ENCODE measurements around the gene GCHFR. TPM values are rescaled to one million over a fixed set of nuclear protein-coding genes. Genes with fewer than 3 reads are reported as not detected.
A peak's percentile ranks its signal among the peaks of the same experiment; 100 is the strongest.

Gene GCHFR
- total and polyA plus RNA-seq, 5 donors, result 6.1 to 14.9 (median 8.1) TPM

DNA sequence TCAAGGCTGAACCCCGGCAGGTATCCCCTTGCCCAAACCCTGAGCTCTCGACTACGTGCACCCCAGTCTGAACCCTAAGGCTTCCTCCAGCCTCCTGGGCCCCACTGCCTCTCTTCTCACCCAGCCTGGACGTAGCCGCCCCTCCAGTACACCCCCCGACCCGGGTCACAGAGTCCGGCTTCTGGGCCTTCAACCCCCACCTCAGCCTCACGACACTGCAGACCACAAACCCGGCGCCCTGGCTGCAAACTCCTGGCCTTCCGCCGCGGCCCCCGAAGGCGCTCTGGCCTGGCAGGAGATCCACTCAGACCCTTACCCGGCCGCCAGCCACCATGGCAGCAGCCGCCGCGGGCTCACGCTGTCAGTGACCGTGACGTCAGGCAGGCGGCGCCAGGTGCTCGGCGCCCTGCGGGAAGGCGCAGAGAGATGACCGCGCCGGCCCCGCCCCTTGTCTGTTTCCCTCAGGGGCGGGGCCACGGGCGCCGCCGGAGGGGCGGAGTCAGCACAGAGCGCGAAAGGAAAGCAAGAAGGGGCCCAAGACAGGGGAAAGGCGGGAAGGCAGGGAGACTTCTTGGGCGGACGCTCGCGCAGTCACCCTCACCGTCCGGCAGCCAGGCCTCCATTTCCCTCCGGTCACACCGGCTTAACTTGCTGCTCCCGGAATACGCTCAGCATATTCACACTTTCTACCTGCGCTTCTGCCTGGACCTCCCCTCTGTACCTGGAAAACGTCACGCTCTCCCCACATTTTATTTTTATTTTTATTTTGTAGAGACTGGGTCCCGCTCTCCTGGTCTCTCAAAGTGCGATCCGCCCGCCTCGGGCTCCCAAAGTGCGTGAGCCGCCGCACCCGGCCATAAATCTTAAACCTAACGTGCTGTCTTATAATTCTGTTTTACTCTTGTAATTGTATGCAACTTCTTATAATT, 8.7 kb upstream of the GCHFR start, which contains the start of gene RMDN3:
RMDN3 (minus strand) TSS at position 372 of the 929 bp plus-strand sequence. CDS start 471 bp downstream, outside the sequence.
- Histone ChIP-seq H3K4me3 (ENCODE audit: low read length) (peak within 1 kb of the TSS; percentile 88), H3K27me3 (ENCODE audit: control insufficient read depth, insufficient read depth) (no peaks in the 10 kb centered on the region), H3K27ac (ENCODE audit: low read length) (peak within 1 kb of the TSS; percentile 84), H3K9me3 (ENCODE audit: control insufficient read depth, low read length) (no peaks in the 10 kb centered on the region), H3K4me1 (ENCODE audit: control insufficient read depth, insufficient read depth, low read length) (no peaks in the 10 kb centered on the region)
- DNase-seq (peak; percentile 94 to 98 (median 97)), ATAC-seq (peak; percentile 98 to 99)
- 1% methylated on average over 66 of the region's 66 CpGs for WGBS
- intact Hi-C loops (cut with DNase I), result no loop called here

DNA sequence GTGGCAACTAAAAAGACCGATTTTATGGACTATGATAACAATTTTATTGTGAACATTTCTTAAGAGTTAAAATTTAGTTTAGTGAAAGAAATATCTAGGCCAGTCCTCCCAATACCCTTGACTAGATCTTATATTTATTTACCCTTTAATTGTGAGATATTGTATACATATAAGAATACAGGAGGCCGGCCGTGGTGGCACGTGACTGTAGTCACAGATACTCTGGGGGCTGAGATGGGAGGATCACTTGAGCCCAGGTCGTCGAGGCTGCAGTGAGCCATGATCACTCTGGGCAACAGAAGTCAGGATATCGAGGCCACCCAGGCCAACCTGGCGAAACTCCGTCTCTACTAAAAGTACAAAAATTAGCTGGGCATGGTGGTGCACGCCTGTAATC, 8.1 kb upstream of the GCHFR start:
- no peak for DNase-seq
- no peaks in the 10 kb centered on the region for H3K9me3 ChIP-seq (ENCODE audit: control insufficient read depth, low read length)
- H3K4me3 ChIP-seq (ENCODE audit: low read length), result peak overlapping the region; percentile 88
- intact Hi-C loops (cut with DNase I), result no loop called here
- H3K4me1 ChIP-seq (ENCODE audit: control insufficient read depth, insufficient read depth, low read length), result no peaks in the 10 kb centered on the region
- H3K27ac ChIP-seq (ENCODE audit: low read length), result no peak overlapping the region
- no peak for ATAC-seq
- 72% methylated on average over 10 of the region's 10 CpGs for WGBS
- no peaks in the 10 kb centered on the region for H3K27me3 ChIP-seq (ENCODE audit: control insufficient read depth, insufficient read depth)

DNA sequence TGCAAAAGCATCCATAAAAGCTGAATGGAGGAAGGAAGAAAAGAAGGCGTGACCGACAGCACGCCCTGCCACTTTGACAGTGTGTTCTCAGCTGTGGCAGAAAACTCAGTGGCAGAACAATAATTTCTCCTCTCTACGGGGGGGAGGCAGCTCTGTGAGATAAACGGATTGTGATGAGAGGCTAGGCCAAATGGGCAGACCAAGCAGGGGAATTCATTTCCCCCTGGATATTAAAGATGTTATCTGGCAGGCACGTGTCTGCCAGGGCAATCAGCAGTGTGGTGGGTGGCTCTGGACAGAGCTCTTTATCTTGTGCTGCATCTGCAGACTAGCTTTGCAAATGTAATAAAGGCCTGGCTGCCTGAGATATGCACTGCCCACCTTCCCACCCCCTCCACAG, 6.9 kb upstream of the GCHFR start:
- Histone ChIP-seq H3K27ac (ENCODE audit: low read length) (no peak overlapping the region), H3K4me1 (ENCODE audit: control insufficient read depth, insufficient read depth, low read length) (no peaks in the 10 kb centered on the region), H3K27me3 (ENCODE audit: control insufficient read depth, insufficient read depth) (no peaks in the 10 kb centered on the region), H3K4me3 (ENCODE audit: low read length) (no peak overlapping the region), H3K9me3 (ENCODE audit: control insufficient read depth, low read length) (no peaks in the 10 kb centered on the region)
- WGBS, result 47% methylated on average over 6 of the region's 6 CpGs
- ATAC-seq, result no peak
- no peak for DNase-seq
- intact Hi-C loops (cut with DNase I), result no loop called here

DNA sequence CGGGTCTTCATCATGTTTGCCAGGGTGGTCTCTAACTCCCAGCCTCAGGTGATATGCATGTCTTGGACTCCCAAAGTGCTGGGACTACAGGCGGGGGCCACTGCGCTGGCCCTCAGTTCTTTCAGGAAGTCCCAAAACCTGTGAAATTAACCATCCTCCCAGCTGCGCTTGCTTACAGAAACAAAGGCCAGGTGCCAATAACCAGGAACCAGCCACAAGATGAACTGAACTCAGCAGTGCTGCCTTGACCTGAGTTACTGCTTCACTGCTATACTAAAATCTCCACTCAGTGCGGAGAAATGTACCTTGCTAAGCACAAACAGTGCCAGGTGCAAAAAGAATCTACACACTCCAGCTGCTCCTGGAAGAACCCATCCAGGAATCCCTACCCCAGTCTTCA, 3.9 kb upstream of the GCHFR start:
- Histone ChIP-seq H3K9me3 (ENCODE audit: control insufficient read depth, low read length) (no peaks in the 10 kb centered on the region), H3K27me3 (ENCODE audit: control insufficient read depth, insufficient read depth) (no peaks in the 10 kb centered on the region), H3K4me1 (ENCODE audit: control insufficient read depth, insufficient read depth, low read length) (no peaks in the 10 kb centered on the region), H3K4me3 (ENCODE audit: low read length) (no peak overlapping the region), H3K27ac (ENCODE audit: low read length) (no peak overlapping the region)
- DNase-seq (no peak), ATAC-seq (no peak)
- intact Hi-C loops (cut with DNase I), result no loop called here
- WGBS, result 95% methylated on average over 5 of the region's 5 CpGs

DNA sequence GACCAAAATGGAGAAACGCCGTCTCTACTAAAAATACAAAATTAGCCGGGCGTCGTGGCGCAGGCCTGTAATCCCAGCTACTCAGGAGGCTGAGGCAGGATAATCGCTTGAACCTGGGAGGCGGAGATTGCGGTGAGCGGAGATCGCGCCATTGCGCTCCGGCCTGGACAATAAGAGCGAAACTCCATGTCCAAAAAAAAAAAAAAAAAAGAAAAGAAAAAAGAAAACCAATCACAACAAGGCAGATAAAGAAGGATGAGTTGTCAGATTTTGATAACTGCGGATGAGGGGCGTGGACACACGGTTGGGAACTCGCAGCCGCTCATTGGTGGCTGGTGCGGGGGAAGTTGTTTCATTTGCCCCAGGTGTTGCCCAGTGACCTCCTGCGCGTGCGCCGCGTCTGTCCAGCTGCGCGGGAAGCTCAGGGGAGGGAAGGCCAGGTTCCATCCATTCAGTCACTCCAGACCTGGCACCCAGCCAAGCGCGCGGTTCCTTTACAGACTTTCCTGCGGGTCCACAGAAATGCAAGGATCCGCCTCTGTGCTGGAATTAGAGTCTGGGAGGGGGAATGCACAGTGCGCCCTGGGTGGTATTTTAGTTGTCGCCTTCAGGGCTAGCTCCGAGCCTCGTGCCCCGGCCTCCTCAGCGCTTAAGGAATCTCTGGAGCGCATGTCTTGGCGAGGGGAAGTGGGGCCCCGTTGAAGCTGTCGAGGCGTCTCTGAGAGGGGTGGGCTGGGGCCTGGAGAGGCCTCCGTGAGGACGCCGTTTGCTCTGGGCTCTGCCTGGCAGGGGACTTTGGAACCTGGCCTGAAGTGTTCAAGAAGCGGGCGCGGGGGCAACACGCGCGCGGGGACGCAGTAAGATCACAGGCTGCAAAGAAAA, 708 bp upstream of the GCHFR start:
- Histone ChIP-seq H3K4me3 (ENCODE audit: low read length) (peak overlapping the region; percentile 34), H3K4me1 (ENCODE audit: control insufficient read depth, insufficient read depth, low read length) (no peaks in the 10 kb centered on the region), H3K27ac (ENCODE audit: low read length) (no peak overlapping the region), H3K27me3 (ENCODE audit: control insufficient read depth, insufficient read depth) (no peaks in the 10 kb centered on the region), H3K9me3 (ENCODE audit: control insufficient read depth, low read length) (no peaks in the 10 kb centered on the region)
- WGBS, result 30% methylated on average over 55 of the region's 55 CpGs
- peak; percentile 67 to 91 (median 88) for DNase-seq
- ATAC-seq, result peak; percentile 8 to 11
- intact Hi-C loops (cut with DNase I), result no loop called here

DNA sequence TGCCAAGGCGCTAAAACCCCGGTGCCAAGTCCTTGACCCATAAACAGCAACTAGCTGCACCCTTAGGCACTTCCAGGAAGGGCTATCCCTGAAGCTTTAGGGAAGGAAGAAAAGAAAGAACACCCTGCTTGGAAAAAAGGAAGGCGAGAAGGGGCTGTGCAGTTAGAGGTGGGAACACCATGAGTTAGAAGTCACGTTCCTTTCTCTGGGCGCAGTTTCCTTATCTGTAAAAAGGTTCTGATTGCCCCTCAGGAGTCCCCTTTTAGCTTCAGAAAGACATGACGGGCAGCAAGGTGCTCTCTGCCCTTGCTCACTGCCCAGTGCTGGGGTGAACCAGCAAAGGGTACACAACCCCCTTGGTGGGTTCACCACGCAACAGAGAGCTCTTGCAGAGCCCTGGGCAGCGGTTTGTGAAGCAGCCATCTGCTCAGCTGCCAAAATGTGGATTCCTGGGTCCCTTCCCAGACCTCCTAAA, 798 bp downstream of the GCHFR start:
- peak; percentile 3 to 4 for ATAC-seq
- no peaks in the 10 kb centered on the region for H3K9me3 ChIP-seq (ENCODE audit: control insufficient read depth, low read length)
- WGBS, result 26% methylated on average over 8 of the region's 8 CpGs
- peak overlapping the region; percentile 34 for H3K4me3 ChIP-seq (ENCODE audit: low read length)
- intact Hi-C loops (cut with DNase I), result no loop called here
- H3K27me3 ChIP-seq (ENCODE audit: control insufficient read depth, insufficient read depth), result no peaks in the 10 kb centered on the region
- no peaks in the 10 kb centered on the region for H3K4me1 ChIP-seq (ENCODE audit: control insufficient read depth, insufficient read depth, low read length)
- peak overlapping the region; percentile 30 for H3K27ac ChIP-seq (ENCODE audit: low read length)
- DNase-seq, result no peak

DNA sequence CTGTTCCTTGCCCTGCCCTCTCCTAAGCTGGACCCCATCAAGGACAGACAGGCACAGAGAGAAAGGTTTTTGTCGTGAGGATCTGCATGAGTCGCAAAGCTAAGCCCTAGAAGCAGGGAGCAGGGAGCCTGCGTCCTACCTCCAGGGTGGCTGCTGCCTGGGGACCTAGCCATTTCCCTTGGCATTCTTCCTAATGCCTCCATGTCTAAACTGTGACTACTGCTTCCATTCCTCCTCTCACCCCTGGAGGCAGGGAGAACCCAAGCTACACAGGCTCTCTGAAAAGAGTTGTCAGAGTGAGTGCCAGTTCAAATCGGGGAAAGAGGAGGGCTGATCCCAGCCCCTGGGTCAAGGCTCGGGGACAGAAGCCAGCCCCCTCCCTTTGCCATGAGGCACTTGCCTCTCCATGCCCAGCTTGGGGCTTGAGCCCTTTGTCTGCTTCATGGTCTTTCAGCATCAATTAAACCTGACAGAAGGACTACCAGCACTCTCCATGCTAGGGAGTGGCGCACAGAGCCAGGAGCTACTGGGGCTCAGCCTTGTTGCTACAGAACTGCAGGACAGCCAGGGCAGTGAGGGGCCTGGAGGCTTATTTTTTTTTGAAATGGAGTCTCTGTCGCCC, 2.4 kb downstream of the GCHFR start:
- 67% methylated on average over 7 of the region's 7 CpGs for WGBS
- Histone ChIP-seq H3K4me3 (ENCODE audit: low read length) (no peak overlapping the region), H3K4me1 (ENCODE audit: control insufficient read depth, insufficient read depth, low read length) (peaks cover 3% of the 10 kb centered on the region), H3K27me3 (ENCODE audit: control insufficient read depth, insufficient read depth) (no peaks in the 10 kb centered on the region), H3K9me3 (ENCODE audit: control insufficient read depth, low read length) (no peaks in the 10 kb centered on the region), H3K27ac (ENCODE audit: low read length) (no peak overlapping the region)
- ATAC-seq (no peak), DNase-seq (no peak)
- intact Hi-C loops (cut with DNase I), result no loop called here

DNA sequence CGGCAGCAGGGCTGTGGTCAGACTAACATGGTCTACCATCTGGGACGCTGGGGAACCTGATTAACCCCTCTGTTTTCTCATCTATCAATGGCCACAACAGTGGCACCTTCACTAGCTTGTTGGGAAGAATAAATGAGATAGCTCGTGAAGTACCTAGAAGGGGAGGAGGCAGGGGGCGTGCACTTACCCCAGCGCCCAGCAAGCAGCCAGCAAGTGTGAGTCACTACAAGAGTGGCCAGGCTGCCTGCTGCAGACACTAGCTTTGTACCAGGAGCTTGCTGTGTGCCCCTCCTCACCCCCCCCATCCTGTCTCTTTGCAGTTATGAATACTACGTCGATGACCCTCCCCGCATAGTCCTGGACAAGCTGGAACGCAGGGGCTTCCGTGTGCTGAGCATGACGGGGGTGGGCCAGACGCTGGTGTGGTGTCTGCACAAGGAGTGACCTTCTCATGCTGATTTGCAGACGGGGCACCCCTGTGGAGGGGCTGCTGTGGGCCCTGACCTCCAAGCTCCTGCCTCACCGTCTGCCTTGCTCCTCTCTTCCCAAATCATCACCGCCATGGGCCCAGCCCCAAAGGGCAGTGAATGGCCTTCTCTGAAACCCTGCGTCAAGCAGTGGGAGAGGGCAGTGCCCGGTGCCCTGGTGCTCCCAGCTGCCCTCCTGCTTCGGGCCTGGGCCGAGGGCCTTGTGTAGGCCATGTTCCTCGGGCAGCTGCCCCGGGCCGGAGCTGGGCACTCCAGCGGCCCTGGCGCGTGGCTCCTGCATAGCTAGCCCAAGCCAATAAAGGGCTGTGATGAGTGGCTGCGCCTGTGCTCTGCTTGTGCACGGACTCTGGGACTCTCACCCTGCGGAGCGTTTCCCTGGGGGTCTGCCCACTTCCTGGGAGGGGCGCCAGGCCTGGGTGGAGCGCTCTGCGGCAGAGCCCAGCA, 3.3 kb downstream of the GCHFR start:
- H3K4me1 ChIP-seq (ENCODE audit: control insufficient read depth, insufficient read depth, low read length), result peaks cover 3% of the 10 kb centered on the region
- DNase-seq (no peak), ATAC-seq (no peak)
- H3K27me3 ChIP-seq (ENCODE audit: control insufficient read depth, insufficient read depth), result no peaks in the 10 kb centered on the region
- H3K27ac ChIP-seq (ENCODE audit: low read length), result no peak overlapping the region
- intact Hi-C loops (cut with DNase I), result no loop called here
- no peak overlapping the region for H3K4me3 ChIP-seq (ENCODE audit: low read length)
- no peaks in the 10 kb centered on the region for H3K9me3 ChIP-seq (ENCODE audit: control insufficient read depth, low read length)
- WGBS, result 92% methylated on average over 32 of the region's 32 CpGs

DNA sequence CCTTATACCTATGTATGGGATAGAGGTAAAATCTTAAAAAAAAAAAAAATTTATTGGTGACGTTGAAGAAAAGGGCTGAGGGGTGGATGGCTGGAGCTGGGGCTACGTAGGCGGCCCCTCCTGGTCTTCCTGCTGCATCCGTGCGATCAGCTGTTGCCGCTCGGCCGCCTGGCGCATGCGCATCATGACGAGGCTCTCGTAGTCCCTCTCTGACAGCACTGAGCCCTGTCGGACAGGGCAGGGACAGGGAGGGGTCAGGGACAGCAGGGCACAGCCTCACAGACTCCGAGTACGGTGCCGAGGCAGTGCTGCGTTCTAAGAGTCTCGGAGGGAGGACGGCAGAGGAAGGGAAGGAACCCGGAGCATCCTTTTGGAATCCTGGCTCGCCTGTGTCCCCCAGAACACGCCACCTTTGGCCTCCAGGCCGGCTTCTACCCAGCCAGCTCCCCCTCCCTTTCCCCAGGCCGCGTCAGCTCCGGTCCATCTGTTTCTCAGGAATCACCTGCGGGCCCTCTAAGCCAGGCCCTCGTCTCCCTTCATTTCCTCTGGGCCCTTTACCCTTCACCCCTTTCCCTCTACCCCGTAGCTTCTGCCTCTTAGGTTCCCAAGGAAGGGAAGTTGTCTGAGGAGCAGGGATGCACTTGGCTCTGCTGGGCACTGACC, 4.1 kb downstream of the GCHFR start:
- H3K27ac ChIP-seq (ENCODE audit: low read length), result no peak overlapping the region
- intact Hi-C loops (cut with DNase I), result no loop called here
- H3K27me3 ChIP-seq (ENCODE audit: control insufficient read depth, insufficient read depth), result no peaks in the 10 kb centered on the region
- peaks cover 3% of the 10 kb centered on the region for H3K4me1 ChIP-seq (ENCODE audit: control insufficient read depth, insufficient read depth, low read length)
- H3K9me3 ChIP-seq (ENCODE audit: control insufficient read depth, low read length), result no peaks in the 10 kb centered on the region
- ATAC-seq (no peak), DNase-seq (no peak)
- WGBS, result 89% methylated on average over 29 of the region's 29 CpGs
- H3K4me3 ChIP-seq (ENCODE audit: low read length), result no peak overlapping the region
